ENCODE results near the gene FOXF2. TPM values are rescaled to one million over a fixed set of nuclear protein-coding genes. Genes with fewer than 3 reads are reported as not detected.

The FOXF2 gene
- total RNA-seq, 1 experiment from 2014 or later: not detected

DNA sequence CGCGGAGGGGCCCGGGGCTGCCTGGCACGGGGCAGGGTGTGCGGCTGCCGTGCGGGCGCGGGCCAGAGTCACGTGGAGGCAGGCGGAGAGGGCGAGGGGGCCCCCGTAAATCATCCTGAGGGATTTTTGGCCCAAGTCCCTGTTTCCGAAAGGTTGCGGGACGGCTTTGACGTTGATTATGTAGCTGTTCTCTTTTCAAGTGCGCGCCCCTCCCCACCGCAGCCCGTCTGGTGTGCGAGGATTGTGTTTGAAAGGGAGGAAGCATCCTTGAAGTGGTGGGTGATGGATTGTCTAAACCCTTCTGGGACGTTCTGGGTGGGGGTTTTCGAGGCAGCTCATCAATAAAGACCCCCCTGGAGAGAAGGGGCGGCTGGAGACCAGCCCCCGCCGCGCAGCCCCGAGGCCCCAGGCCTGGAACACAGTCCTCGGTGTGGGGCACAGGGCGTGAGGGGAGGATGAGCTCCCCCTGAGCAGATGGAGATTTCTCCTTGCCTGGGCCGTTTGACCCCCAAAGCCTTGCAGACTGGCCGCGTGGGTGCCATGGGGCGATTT lies 7.0 kb upstream of the FOXF2 start:
- Histone ChIP-seq H3K4me2 (ENCODE audit: low read length) (peak overlapping the region; percentile 87), H3K9me2 (replicated peaks; ENCODE audit: low read length) (no peaks in the 10 kb centered on the region), H3K79me2 (ENCODE audit: low read length) (no peaks in the 10 kb centered on the region), H3K27ac (ENCODE audit: low read length) (no peak overlapping the region), H3F3A (ENCODE audit: low read length, unreplicated experiment) (no peaks in the 10 kb centered on the region), H3K36me3 (ENCODE audit: low read depth, low read length) (no peaks in the 10 kb centered on the region), H2AFZ (ENCODE audit: low read length) (0 out of 2 replicates have a peak overlapping the region, but pooled peaks have one; percentile 27), H3K4me1 (ENCODE audit: insufficient read depth, low read length) (no peaks in the 10 kb centered on the region), H4K20me1 (ENCODE audit: low read length) (no peaks in the 10 kb centered on the region), H3K4me3 (ENCODE audit: low read length) (peak overlapping the region; percentile 22; the same call in 1 of the 2 replicates), H3K9ac (ENCODE audit: low read length) (no peak overlapping the region), H3K27me3 (ENCODE audit: low read length) (peaks cover 88% of the 10 kb centered on the region), H3K9me3 (ENCODE audit: low read length) (no peaks in the 10 kb centered on the region)
- no peak for TF ChIP-seq CTCF (conservative IDR thresholded peaks at IDR 0.05; ENCODE audit: low read depth, low read length)
- no peak; the same call in 1 of the 2 replicates for TF ChIP-seq EZH2phosphoT487 (IDR thresholded peaks at IDR 0.05; ENCODE audit: borderline replicate concordance, low read length)
- no peak for TF ChIP-seq EZH2 (IDR thresholded peaks at IDR 0.05; ENCODE audit: low read length, unreplicated experiment)
- ChIA-PET POLR2A (ENCODE audit: unreplicated experiment) (no interaction called here), CTCF (no interaction called here)
- no TSS peak for BruUV-seq (replicated peaks)
- intact Hi-C loops (cut with micrococcal nuclease): loop anchor here (5.0 kb wide), 1 partner anchor 45 kb away; no protein-coding TSS in a partner anchor
- ATAC-seq (no peak), DNase-seq (no peak)

GRCh38 chr6:1382883-1383728 lies 6.3 kb upstream of the FOXF2 start:
- CTCF ChIA-PET: interaction anchor here (0.7 kb wide), 2 partner anchors 13 to 470 kb away, joined by 7 to 9 read pairs; no protein-coding TSS in a partner anchor
- Histone ChIP-seq H3K4me2 (ENCODE audit: low read length) (peak overlapping the region; percentile 31; the same call in 1 of the 2 replicates), H3K79me2 (ENCODE audit: low read length) (no peaks in the 10 kb centered on the region), H2AFZ (ENCODE audit: low read length) (no peak overlapping the region), H3K9ac (ENCODE audit: low read length) (no peak overlapping the region), H3K27me3 (ENCODE audit: low read length) (peaks cover 86% of the 10 kb centered on the region), H3K9me3 (ENCODE audit: low read length) (no peaks in the 10 kb centered on the region), H3K4me3 (ENCODE audit: low read length) (no peak overlapping the region), H4K20me1 (ENCODE audit: low read length) (no peaks in the 10 kb centered on the region), H3K27ac (ENCODE audit: low read length) (no peak overlapping the region), H3K9me2 (replicated peaks; ENCODE audit: low read length) (no peaks in the 10 kb centered on the region), H3K36me3 (ENCODE audit: low read depth, low read length) (no peaks in the 10 kb centered on the region), H3K4me1 (ENCODE audit: insufficient read depth, low read length) (no peaks in the 10 kb centered on the region), H3F3A (ENCODE audit: low read length, unreplicated experiment) (no peaks in the 10 kb centered on the region)
- intact Hi-C loops (cut with micrococcal nuclease): loop anchor here (5.0 kb wide), 1 partner anchor 46 kb away; no protein-coding TSS in a partner anchor
- ATAC-seq (no peak), DNase-seq (no peak)
- BruUV-seq (replicated peaks): no TSS peak
- TF ChIP-seq EZH2phosphoT487 (IDR thresholded peaks at IDR 0.05; ENCODE audit: borderline replicate concordance, low read length) (peak; percentile 45; the same call in 1 of the 2 replicates), CTCF (conservative IDR thresholded peaks at IDR 0.05; ENCODE audit: low read depth, low read length) (no peak), EZH2 (IDR thresholded peaks at IDR 0.05; ENCODE audit: low read length, unreplicated experiment) (peak; percentile 93)
- POLR2A ChIA-PET (ENCODE audit: unreplicated experiment): no interaction called here
